Stimulated activated CD8-positive, alpha-beta memory T cell treated with anti-CD3 and anti-CD28 coated beads, Interleukin-15, amount 100 ng/mL, for 4 hours (primary cell): ENCODE data around the gene CLDN7.

Experiments used
- DNase-seq, 2 donors: peaks; one replicate each; pipeline ENCODE4 v3.0.0-alpha.2; 2020; ENCODE audit warnings: low read depth in 2 of 2

CLDN7 gene

DNA sequence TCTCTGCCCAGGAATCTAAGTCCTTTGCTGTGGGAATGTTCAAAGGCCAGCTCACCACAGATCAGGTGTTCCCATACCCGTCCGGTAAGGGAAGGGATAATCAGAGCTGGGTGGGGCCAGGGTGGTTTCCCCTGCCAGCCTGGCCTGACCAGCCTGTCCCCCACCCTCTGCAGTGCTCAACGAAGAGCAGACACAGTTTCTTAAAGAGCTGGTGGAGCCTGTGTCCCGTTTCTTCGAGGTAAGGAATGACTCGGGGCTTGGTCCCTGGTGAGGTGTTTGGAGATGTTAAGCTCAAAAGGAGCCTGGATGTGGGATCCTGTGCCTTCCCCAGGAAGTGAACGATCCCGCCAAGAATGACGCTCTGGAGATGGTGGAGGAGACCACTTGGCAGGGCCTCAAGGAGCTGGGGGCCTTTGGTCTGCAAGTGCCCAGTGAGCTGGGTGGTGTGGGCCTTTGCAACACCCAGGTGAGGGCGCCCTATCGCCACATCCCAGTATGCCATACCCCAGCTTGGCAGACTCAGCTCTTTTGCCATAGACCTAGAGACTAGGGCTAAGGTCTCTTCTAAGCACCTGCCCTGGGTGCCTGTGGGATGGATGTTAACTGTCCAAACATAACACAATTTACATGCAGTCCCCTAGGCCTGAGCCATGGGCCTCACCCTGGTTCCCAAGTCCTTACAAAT lies 41.5 kb downstream of the CLDN7 start:
- peak in 1 of 2 donors; percentile 24 for DNase-seq

DNA sequence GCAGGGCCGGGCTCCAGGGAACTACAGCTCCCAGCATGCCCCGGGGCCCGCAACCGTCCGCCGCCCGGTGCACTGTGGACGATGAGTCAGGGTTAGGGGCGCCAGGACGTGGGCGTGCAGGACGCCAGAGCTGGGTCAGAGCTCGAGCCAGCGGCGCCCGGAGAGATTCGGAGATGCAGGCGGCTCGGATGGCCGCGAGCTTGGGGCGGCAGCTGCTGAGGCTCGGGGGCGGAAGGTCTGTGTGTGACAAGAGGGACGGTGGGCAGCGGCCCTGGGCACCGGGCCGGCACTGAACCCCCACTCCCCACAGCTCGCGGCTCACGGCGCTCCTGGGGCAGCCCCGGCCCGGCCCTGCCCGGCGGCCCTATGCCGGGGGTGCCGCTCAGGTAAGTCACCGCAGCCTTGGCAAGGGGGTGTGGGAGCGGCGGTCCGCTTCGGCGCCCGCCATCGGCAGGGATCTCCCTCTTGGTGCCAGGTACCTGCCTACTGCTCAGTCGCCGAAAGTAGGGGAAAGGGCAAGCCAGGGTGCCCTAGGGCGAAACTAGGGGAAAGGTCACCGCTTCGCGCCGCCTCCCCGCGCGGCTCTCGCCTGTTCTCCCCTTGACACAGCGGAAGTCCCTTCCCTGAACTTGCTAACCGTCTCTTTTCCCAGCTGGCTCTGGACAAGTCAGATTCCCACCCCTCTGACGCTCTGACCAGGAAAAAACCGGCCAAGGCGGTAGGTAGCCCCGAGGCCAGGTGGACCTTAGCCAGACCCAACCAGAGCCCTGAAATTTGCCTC lies 42.3 kb downstream of the CLDN7 start, which contains the start of the genes ACADVL and DLG4:
TSS of gene ACADVL (plus strand) at position 127 of the 781 bp plus-strand sequence. CDS start at position 174, 47 bp downstream.
TSS of gene DLG4 (minus strand) at position 25 of the 781 bp plus-strand sequence.
- peak; percentile 60 to 65 for DNase-seq

DNA sequence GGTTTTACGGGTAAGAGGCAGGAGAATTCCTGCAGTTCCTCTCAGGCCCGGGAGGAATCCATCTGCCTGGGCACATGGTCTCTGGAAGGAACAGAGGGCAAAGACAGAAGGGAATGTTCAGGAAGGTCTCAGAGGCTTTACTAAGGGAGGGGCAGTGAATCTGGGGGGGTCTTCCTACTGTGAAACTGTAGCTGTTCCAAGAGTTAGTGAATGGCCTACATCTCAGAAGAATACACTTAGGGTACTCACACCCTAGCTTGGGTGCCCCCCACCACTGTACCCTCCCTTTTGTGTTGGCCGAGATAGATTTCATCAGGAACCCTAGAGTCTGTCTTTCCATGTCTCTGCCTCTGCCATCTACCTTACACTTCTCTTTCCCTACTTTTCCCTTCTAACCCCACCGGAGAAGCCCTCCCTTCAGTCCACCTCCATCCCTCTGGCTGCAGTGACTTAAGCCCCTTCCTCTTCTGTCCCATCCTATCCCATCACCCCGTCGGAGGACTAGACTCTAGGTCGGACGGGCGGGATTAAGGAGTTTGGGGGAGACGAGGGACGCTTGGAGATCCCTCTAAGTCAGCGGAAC lies 43.0 kb downstream of the CLDN7 start:
- DNase-seq: no peak

DNA sequence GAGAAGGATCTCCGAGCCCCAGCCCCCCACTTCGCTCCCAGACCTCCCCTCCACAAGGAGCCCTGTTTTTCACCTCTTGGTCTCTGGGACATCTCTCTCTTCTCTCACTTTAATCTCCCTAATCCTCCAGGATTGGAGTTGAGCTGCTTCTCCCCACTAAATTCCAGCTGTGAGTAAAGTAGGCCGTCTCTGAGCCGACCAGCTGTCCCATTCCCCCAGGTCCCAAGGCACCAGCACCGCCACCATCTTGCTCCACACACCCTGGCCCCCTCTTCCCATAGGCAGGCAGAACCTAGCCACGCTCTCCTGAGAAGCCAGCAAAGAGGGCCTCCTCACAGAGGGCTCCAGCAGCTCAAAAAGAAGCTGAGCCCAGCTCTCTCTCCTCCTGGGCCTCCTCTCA lies 43.5 kb downstream of the CLDN7 start:
- DNase-seq: no peak

DNA sequence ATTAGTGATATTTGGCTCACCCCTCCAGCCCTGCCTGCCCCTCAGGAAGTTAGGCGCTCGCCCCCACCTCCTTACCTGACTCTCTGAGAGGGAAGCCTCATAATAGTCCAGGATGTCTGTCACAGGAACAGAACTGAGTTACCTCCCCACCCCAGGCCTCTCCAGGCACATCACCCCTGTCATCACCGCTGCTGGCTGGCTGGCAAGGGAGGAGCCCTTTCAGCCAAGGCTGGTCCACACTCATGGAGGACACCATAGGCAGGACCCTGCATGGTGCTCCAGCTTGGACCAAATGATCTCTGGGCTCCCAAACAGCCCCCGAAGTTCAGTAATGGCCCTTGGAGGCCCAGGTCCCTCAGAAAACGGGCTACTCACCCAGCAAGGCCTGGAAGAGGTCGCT lies 44.1 kb downstream of the CLDN7 start:
- DNase-seq: no peak

DNA sequence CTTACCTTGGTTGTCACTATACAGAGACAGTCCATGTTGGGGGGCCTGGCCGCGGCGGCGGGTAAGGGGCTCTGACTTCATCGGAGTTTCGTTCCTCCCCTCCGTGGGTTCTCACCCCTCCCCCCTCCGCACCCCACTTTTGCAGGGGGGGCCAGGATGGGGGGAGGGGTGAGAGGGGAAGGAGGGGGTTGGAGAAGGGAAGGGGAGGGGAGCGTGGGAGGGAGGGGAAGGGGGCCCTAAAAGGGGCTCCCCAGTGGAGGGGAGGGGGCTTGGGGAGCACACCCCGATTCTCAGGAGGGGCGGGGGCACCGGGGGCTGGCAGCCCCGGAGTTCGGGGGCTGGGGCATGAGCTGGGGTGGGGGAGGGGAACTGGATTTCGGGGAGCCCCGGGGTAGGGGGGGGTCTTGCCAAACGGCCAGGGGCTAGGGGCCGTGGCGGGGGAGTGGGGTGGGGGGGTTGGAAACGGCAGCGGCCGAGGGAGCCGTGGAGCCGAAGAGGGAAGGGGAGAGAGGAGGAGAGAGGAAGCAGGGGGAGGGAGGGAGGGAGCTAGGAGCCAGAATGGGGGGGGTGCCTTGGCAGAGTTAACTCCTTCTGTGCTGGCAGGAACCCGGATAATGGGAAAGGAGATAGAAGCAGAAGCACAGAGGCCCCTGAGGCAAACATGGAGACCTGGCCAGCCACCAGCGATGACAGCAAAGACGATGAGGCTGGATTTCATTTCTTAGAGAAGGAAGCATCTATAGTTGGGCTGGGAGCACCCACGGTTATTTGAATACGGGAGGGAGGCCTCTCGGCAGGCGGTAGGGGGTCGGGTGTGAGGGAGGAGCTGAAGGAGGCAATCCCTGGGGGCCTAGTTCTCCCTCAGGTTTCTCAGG lies 44.9 kb downstream of the CLDN7 start:
- DNase-seq: no peak

DNA sequence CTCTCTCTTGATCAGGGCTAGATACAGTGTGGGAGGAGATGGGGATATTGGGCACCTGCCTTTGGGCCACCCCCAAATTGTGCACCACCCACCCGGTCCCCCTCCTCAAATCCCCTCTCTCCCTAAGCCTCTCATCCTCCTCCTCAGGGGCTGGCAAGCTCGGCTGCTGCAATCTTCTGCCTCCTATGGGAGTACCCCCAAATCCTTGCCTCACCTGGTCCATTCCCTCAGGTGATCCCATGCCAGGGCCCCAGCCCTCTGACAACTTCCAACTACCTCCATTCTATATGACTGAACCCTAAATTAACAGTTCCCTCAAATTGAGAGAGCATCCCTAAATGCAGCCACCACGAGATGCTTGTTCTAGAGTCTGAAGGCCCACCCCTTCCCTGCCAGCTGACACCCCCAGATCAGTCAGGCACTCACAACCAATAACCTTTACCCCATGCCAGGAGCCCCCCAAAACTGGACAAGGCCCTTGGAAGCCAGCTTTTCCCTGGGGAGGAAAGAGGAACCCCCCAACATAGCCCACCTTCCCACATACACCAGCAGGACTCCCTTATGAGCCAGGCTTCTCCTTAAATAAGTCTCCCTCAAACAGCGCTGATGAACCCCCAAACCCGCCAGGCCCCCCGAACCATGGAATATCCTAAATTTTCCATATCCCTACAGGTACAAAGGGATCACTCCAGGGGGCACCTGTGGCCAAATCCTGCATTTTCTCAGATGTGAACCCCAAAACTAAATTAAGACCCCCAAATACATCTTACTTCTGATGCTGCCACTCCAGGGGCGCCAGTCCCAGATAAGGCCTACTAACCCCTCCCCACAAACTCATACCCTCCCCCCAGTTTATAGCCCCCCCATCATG lies 45.8 kb downstream of the CLDN7 start:
- DNase-seq: no peak

DNA sequence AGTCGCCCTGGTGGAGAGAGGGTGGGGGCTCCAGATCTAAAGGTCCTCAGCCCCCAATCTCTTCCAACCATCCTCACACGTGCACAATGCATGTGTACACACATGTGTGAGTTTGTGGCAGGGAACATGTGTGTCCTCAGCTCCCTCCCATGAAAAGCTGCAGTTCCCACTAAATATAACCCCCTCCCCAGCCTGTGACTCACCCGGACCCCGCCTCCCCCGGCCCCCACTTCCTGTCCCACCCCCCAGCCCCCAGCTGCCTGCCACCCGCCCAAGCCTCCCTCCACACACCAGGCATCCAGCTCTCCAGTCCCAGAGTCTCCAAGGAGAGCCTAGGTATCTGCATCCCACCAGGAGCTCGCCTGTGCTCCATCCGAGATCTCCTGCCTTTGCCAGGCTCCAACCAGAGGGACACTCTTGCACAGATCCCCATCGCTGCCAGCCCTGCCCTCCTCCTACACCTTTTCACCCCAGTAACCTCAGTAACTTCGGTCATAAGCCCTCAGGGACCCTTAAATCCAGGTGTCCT lies 46.6 kb downstream of the CLDN7 start:
- no peak for DNase-seq

DNA sequence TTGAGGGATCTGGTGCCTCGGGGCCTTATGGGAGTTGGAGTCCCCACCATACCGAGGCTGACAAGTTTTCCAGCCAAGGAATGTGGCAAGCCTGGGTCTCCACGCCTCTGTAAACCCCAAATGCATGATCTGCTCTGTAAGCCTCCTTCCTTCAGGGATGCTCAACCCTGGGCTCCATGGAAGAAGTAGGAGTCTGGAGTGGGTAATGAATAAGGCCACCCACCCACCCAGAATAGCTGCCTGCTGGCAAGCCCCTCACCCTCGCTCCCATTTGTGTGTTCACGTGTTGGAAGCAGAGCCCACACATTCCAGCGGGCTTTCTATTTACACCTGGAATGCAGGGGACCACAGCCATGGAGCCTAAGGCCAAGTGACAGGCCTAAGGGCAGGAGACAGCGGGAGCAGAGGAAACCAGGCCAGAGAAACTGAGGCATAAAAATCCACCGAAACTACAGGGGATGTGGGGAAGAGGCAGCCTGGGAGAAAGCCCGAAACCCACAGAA lies 47.1 kb downstream of the CLDN7 start:
- no peak for DNase-seq

DNA sequence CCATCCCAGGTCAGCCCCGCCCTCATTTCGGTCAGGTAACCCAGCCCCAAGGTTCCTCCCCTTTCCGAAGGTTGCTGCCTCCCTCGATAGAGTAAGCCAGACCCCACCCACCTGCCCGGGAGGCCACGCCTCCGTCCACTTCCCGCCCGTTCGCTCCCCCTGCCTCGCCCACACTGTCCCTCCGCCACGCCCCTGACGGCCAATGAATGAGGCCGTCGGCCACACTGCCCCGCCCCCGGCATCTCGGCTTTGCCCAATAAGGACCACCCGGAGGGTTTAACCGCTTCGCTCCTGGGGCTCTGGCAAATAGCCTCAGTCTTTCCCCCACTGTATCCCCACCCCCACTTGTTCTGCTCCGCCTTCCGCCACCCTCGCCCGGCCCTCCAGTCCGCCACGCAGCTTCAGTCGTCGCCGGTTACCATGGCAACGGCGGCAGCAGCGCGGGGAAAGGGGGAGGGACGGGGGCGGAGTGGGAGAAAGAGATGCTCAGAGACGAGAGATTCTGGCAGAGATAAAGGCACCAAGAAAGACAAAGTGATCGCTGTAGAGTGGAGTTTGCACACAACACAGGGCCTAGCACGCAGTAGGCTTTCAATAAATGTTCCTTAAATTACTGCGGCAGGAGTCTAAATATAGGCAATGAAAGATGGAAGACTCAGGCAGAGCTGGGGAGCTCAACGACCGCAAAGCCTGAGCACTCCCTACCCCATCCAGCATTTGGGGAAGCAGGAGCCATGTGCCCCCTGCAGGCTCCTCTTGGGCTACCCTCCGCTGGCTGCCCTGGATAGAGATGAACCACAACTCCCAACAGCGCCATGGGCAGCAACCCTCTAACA lies 47.8 kb downstream of the CLDN7 start:
- peak; percentile 98 for DNase-seq

DNA sequence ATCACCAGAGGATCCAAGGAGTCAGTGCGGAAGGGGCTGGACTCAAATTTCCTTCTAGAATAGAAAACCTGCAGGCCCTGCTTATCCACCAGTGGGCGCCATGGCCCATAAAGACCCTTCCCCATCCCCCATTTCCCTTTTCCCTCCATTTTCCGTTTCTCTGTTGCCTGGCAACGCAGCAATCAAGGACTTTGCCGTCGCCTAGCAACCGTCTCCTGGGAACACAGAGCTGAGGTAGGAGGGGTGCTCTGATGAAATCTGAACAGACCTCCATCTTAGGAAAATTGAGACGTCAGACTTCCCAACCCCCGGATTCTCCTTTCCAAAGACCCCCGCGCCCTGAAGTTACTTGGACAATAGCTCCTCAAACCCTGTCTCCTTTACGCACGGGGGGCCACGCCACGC lies 48.4 kb downstream of the CLDN7 start:
- DNase-seq: no peak

DNA sequence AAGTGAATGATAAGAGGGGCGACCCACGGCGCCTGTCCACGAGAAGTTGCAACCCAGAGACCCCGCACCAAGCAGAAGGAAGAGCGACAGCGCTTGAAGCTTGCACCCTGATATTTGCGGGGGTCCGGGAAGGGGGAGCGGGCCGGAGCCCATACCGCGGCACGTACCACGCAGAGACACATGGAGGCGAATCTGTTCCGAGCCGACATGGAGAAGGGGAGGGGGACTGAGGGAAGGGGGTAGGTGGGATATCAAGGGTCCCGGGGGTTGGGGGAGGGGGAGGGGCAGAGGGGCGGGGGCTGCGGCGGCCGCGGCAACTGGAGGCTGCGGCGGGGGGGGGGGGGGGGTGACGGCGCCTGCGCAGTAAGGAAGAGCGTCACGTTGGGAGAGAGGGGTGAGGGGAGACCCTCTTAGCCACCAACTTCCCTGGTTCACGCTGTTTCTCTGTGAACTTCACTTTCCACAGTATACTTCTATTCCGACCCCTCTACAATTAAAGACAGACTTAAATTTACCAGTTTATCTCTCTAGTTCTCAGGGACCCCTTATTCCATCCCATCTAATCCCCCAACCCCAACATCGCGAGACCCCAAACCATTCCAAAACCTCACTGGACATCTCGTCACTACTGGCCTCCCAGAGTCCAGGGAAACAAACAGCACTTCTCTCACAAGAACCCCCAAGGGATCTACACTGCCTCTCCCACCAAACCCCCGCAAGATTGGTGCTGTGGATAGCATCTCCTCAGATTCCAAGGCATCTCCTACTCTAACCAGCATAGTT lies 50.6 kb downstream of the CLDN7 start:
- DNase-seq: no peak
